Glutamatergic neuron (in vitro differentiated cells): ENCODE measurements around the gene BICDL2. TPM values are rescaled to one million over a fixed set of nuclear protein-coding genes. Genes with fewer than 3 reads are reported as not detected.

Experiments
- DNase-seq: peaks from one replicate; pipeline ENCODE4 v3.0.0; 2022
- H3K27ac Mint-ChIP-seq: one replicate; pipeline ENCODE4 v1.8.0; 2020; ENCODE audit warnings: mild to moderate bottlenecking, mixed read lengths, inconsistent platforms; ENCODE audit not compliant: unreplicated experiment
- H3K27me3 Mint-ChIP-seq: one replicate; pipeline ENCODE4 v1.8.0; 2020; ENCODE audit warnings: mild to moderate bottlenecking, moderate library complexity, mixed read lengths, inconsistent platforms; ENCODE audit not compliant: unreplicated experiment
- H3K36me3 Mint-ChIP-seq: one replicate; pipeline ENCODE4 v1.8.0; 2020; ENCODE audit warnings: mild to moderate bottlenecking, mixed read lengths, inconsistent platforms; ENCODE audit not compliant: unreplicated experiment
- H3K4me1 Mint-ChIP-seq: one replicate; pipeline ENCODE4 v1.8.0; 2020; ENCODE audit warnings: mild to moderate bottlenecking, low read depth, mixed read lengths, inconsistent platforms; ENCODE audit not compliant: unreplicated experiment
- H3K4me3 Mint-ChIP-seq: one replicate; pipeline ENCODE4 v1.8.0; 2020; ENCODE audit warnings: mild to moderate bottlenecking, mixed read lengths, inconsistent platforms; ENCODE audit not compliant: unreplicated experiment
- H3K9me3 Mint-ChIP-seq: one replicate; pipeline ENCODE4 v1.8.0; 2020; ENCODE audit warnings: mild to moderate bottlenecking, moderate library complexity, mixed read lengths, inconsistent platforms; ENCODE audit not compliant: unreplicated experiment
- total RNA-seq: library from RNA; stranded (reverse); fragmentation: NEBNext Ultra II Directional; extraction: Animal tissue kit (Norgen Biotek cat#: 25700); gene quantifications from one replicate; pipeline ENCODE4 v1.2.1, GENCODE V29; 2021; ENCODE audit not compliant: unreplicated experiment
- TF ChIP-seq, protein P1 (sequence below): fragments of 200-600 bp; sonication (generic); IDR thresholded peaks from one replicate; pipeline ENCODE4 v1.5.0; 2021; ENCODE audit not compliant: partially characterized antibody, unreplicated experiment

BICDL2 gene
- total RNA-seq, 1 donor from 2014 or later = not detected

DNA sequence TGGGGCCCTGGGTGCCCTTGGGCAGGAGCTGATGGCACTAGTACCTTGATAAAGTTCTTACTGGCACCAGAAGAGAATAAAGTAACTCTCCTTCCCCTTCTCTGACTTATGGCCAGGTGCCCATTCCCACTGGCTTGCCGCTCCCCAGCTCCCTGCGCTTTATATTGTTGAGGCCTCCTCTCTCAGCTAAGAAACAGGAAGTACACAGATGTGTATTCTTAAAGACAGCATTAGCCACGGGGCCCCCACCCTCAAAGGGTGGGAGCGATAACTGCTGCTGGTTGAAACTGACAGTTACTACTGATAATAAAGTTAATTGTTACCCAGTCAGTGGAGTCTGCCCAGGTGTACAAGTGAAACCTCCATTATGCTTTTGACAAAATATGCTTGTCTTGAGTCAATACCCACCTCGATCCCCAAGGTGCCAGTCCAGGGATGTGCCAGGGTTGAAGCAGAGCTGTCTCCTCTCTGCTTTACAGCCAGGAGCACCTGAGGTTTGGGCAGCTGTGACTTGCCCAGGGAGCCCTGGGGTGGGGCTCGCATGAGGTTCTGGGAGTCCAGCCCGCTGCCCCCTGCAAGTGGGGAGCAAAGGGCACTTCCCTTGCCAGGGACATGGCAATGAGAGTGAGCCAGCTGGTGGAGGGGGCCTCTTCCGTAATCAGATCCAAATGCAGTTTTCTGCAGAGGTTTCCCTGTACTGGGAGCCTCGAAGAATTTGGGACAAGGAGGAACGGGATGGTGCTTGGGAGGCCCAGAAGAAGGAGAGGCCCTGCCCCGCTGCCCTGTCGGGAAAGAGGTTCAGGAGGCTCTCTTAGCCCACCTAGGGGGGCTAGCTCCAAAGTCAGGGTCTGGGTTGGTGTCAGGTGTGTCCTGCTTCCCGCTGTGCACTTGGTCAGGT is 29.4 kb downstream of the BICDL2 start:
- H3K27me3 Mint-ChIP-seq = peaks cover 11% of the 10 kb centered on the region
- no peak overlapping the region for H3K4me3 Mint-ChIP-seq
- TF ChIP-seq, protein P1, sequence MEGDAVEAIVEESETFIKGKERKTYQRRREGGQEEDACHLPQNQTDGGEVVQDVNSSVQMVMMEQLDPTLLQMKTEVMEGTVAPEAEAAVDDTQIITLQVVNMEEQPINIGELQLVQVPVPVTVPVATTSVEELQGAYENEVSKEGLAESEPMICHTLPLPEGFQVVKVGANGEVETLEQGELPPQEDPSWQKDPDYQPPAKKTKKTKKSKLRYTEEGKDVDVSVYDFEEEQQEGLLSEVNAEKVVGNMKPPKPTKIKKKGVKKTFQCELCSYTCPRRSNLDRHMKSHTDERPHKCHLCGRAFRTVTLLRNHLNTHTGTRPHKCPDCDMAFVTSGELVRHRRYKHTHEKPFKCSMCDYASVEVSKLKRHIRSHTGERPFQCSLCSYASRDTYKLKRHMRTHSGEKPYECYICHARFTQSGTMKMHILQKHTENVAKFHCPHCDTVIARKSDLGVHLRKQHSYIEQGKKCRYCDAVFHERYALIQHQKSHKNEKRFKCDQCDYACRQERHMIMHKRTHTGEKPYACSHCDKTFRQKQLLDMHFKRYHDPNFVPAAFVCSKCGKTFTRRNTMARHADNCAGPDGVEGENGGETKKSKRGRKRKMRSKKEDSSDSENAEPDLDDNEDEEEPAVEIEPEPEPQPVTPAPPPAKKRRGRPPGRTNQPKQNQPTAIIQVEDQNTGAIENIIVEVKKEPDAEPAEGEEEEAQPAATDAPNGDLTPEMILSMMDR = no peak
- H3K9me3 Mint-ChIP-seq = peaks cover 4% of the 10 kb centered on the region
- H3K4me1 Mint-ChIP-seq = peaks cover 2% of the 10 kb centered on the region
- H3K27ac Mint-ChIP-seq = no peak overlapping the region
- no peaks in the 10 kb centered on the region for H3K36me3 Mint-ChIP-seq
- DNase-seq = no peak

DNA sequence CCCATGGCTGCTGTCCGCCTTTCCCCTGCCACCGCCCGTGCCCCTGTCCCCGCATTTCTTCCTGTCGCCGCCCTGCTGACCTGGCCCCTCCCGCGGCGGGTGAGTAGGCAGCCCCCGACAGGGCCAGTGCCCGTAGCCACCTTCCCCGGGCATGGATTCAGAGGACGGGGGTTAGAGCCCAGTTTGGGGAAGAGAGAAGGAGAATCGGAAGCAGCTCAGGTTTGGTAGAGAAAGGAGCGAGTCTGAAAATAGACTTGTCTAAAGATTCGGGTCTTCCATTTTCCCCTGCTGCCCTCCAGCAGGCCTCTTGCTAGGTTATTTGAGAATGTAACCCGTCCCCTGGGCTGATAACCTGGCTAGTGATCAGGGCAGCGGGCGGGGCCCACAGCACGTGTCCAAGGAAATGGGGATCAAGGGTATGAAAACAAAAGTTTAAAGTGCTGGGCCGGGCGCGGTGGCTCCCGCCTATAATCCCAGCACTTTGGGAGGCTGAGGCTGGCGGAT is 31.9 kb downstream of the BICDL2 start:
- Mint-ChIP-seq H3K27ac (no peak overlapping the region), H3K27me3 (peaks cover 14% of the 10 kb centered on the region), H3K9me3 (peaks cover 1% of the 10 kb centered on the region), H3K4me1 (peaks cover 2% of the 10 kb centered on the region), H3K4me3 (peak overlapping the region; percentile 70), H3K36me3 (no peaks in the 10 kb centered on the region)
- TF ChIP-seq, protein P1 = no peak
- DNase-seq = no peak

DNA sequence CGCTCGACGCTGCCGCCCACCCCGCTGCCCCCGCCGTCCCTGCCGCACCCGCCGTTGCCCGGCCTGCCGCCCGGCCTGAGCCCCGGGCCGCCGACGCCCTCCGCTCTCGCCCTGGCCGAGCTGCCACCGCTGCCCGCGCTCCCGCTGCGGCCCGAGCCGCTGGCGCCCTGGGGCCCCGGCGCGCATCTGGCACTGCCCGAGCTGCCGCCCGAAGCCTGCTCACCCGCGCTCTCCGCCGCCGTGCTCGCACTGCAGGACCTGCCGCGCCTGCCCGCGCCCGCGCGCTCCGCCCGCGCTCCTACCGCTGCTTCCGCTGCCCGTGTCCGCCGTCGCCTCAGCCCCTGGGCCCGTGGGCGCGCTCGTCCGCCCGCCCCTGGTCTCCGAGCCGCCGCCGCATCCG is 32.4 kb downstream of the BICDL2 start:
- H3K27ac Mint-ChIP-seq = no peak overlapping the region
- peak; percentile 43 for DNase-seq
- H3K9me3 Mint-ChIP-seq = peaks cover 1% of the 10 kb centered on the region
- no peaks in the 10 kb centered on the region for H3K36me3 Mint-ChIP-seq
- peaks cover 2% of the 10 kb centered on the region for H3K4me1 Mint-ChIP-seq
- no peak overlapping the region for H3K4me3 Mint-ChIP-seq
- H3K27me3 Mint-ChIP-seq = peaks cover 14% of the 10 kb centered on the region
- TF ChIP-seq, protein P1 = no peak

DNA sequence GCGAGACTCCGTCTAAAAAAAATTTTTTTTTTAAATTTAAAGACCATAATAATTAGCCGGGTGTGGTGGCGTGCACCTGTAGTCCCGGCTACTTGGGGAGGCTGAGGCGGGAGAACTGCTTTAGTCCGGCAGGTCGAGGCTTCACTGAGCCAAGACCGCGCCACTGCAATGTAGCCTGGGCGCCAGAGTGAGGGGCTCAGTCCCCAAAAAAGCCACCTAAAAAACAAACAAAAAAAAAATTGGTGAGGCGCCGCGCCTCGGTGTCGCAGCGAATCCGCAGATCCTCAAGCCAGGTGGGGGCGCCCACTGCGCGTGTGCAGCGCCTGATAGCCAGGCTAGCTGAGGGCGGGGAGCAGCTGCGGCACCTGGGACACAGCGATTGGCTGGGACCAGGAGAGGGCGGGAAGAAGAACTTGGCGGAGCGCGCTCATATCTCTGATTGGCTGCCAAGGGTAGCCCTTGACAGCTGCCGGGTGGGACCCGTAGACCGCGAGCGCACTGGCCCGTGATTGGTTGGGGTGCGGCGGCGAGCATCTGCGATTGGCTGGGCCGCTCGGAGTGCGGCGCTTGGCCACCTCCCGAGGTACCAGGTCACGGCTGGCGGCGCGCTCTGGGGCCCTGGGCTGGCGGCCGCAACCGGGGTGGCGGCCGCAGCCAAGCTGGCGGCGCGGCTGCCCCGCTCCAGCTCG is 33.0 kb downstream of the BICDL2 start:
- DNase-seq = peak; percentile 96

More for the DNA sequence above, 33.0 kb downstream of the BICDL2 start:
- peak overlapping the region; percentile 70 for H3K4me3 Mint-ChIP-seq
- H3K4me1 Mint-ChIP-seq = peaks cover 2% of the 10 kb centered on the region
- no peak overlapping the region for H3K27ac Mint-ChIP-seq
- TF ChIP-seq, protein P1 = no peak
- H3K27me3 Mint-ChIP-seq = peaks cover 11% of the 10 kb centered on the region
- H3K9me3 Mint-ChIP-seq = peaks cover 1% of the 10 kb centered on the region
- no peaks in the 10 kb centered on the region for H3K36me3 Mint-ChIP-seq
